Activated CD4-positive, alpha-beta memory T cell treated with anti-CD3 and anti-CD28 coated beads for 36 hours (primary cell): ENCODE results near the gene SART1. TPM values are rescaled to one million over a fixed set of nuclear protein-coding genes. Genes with fewer than 3 reads are reported as not detected.
"Not testable (repeated sequence)": the region's sequence is repeated elsewhere in the genome, so short reads cannot be mapped to it uniquely, and the experiment has no call there.

Experiments
- CTCF ChIA-PET: fragments of 350-600 bp; sonication (Branson Sonifier 250); formaldehyde crosslinking; loops from one replicate; lab custom pipeline; 2021; ENCODE audit warnings: antibody characterized with exemption, inconsistent platforms; lab: Charles Lee
- POLR2A ChIA-PET: fragments of 350-600 bp; sonication (Branson Sonifier 250); formaldehyde crosslinking; loops from one replicate; lab custom pipeline; 2021; ENCODE audit warnings: antibody characterized with exemption; lab: Charles Lee
- DNase-seq: peaks from one replicate; pipeline ENCODE4 v3.0.0-alpha.2; 2020
- H3K27ac Mint-ChIP-seq: one replicate; pipeline ENCODE4 v1.8.0; 2021; ENCODE audit warnings: mixed read lengths
- H3K27me3 Mint-ChIP-seq: one replicate; pipeline ENCODE4 v1.8.0; 2021; ENCODE audit warnings: mixed read lengths
- H3K36me3 Mint-ChIP-seq: one replicate; pipeline ENCODE4 v1.8.0; 2021; ENCODE audit warnings: mixed read lengths
- H3K4me1 Mint-ChIP-seq: one replicate; pipeline ENCODE4 v1.8.0; 2021; ENCODE audit warnings: low read depth, mixed read lengths
- H3K4me3 Mint-ChIP-seq: one replicate; pipeline ENCODE4 v1.8.0; 2021; ENCODE audit warnings: mild to moderate bottlenecking, mixed read lengths
- H3K9me3 Mint-ChIP-seq: one replicate; pipeline ENCODE4 v1.8.0; 2021; ENCODE audit warnings: mixed read lengths
- intact Hi-C: fragments of 100-400 bp; cut with micrococcal nuclease; formaldehyde crosslinking; loops from one replicate; pipeline ENCODE4 v1.15.1; 2023
- total RNA-seq, 2 experiments: library from RNA; stranded (reverse); gene quantifications; one replicate each; pipeline ENCODE4 v1.2.3, GENCODE V29; 2021

The SART1 gene
- total RNA-seq, 2 experiments from 2014 or later: 59.1 to 60.5 TPM

DNA sequence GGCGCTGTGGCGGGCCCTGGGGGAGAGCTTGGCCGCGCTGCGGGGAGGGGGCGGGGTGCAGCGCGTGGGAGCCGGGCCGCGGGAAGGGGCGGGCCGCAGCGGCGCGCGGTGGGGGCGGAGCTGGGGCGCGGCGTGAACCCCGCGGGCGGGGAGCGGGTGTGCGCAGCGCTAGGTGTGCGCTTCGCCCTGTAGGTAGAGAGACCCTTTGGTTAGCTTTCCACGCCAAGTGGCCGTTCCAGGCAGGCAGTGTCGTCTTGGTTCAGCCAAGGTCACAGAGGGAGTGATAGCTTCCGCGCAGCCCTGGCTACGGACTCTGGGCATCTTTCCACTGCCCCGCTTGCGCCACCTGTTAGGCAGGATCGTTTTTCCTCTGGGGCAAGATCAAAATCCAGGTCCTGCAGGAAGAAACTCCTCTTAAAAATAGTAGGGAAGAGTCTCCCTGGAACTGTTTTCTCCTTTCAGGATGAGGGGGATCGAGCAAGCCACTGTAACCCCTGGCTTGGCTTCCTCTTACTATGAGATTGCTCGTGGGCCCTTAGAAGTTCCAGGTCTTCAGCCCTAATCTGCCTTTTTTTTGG, 41.2 kb downstream of the SART1 start:
- Mint-ChIP-seq H3K36me3 (peaks cover 39% of the 10 kb centered on the region), H3K4me3 (peak overlapping the region; percentile 99), H3K4me1 (peaks cover 35% of the 10 kb centered on the region), H3K27me3 (no peaks in the 10 kb centered on the region), H3K9me3 (no peaks in the 10 kb centered on the region), H3K27ac (peak overlapping the region; percentile 99)
- CTCF ChIA-PET: interaction anchor here (0.5 to 1.6 kb wide), 16 partner anchors 11 to 291 kb away, joined by 3 to 11 read pairs (median 4); partner anchors contain the start of genes CCDC85B, CFL1, FIBP and KAT5
- POLR2A ChIA-PET: interaction anchor here (0.6 to 1.4 kb wide), 13 partner anchors 41 to 290 kb away, joined by 3 to 8 read pairs (median 3); partner anchors contain the start of genes CFL1, FIBP, FOSL1 and KAT5
- intact Hi-C loops: loop anchor here (1.0 to 5.0 kb wide), 6 partner anchors 41 to 290 kb away; partner anchors contain the start of genes AP5B1, CFL1, KAT5 and SART1
- no peak for DNase-seq

DNA sequence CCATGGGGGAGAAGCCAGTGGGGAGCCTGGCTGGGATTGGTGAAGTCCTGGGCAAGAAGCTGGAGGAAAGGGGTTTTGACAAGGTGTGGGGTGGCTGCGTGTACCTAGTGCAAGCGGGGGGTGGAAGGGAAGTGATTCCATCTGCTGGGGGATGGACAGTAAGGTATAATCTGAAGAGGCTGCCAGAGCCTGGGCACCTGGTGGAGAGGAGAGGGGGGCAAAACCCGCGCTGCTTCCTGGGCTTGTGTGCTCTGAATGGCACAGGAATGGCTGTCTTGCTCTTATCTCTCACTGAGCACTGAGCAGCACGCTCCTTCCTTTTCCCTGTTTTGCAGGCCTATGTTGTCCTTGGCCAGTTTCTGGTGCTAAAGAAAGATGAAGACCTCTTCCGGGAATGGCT, 41.8 kb downstream of the SART1 start:
- Mint-ChIP-seq H3K27ac (peak overlapping the region; percentile 99), H3K36me3 (peaks cover 37% of the 10 kb centered on the region), H3K4me3 (peak overlapping the region; percentile 99), H3K27me3 (no peaks in the 10 kb centered on the region), H3K9me3 (no peaks in the 10 kb centered on the region), H3K4me1 (peaks cover 35% of the 10 kb centered on the region)
- POLR2A ChIA-PET: interaction anchor here (0.8 to 1.1 kb wide), 5 partner anchors 68 to 253 kb away, joined by 3 to 4 read pairs (median 3); partner anchors contain the start of genes FIBP and PACS1
- no peak for DNase-seq
- intact Hi-C loops: loop anchor here (2.0 to 5.0 kb wide), 2 partner anchors 129 to 222 kb away; partner anchors contain the start of gene AP5B1
- CTCF ChIA-PET: interaction anchor here (1.0 to 1.6 kb wide), 7 partner anchors 20 to 132 kb away, joined by 3 to 9 read pairs (median 5); partner anchors contain the start of genes CCDC85B and SF3B2

GRCh38 chr11:66004186-66004585, 42.7 kb downstream of the SART1 start:
- H3K4me1 Mint-ChIP-seq: peaks cover 32% of the 10 kb centered on the region
- ChIA-PET CTCF (interaction anchor here (0.7 to 1.6 kb wide), 3 partner anchors 18 to 293 kb away, joined by 4 to 7 read pairs (median 5); partner anchors contain the start of gene KAT5), POLR2A (no interaction called here)
- no peak for DNase-seq
- H3K27ac Mint-ChIP-seq: peak overlapping the region; percentile 49
- H3K36me3 Mint-ChIP-seq: peaks cover 28% of the 10 kb centered on the region
- intact Hi-C loops: loop anchor here (5.0 kb wide), 1 partner anchor 128 kb away; no protein-coding TSS in a partner anchor
- H3K4me3 Mint-ChIP-seq: peak overlapping the region; percentile 51
- H3K9me3 Mint-ChIP-seq: no peaks in the 10 kb centered on the region
- no peaks in the 10 kb centered on the region for H3K27me3 Mint-ChIP-seq

DNA sequence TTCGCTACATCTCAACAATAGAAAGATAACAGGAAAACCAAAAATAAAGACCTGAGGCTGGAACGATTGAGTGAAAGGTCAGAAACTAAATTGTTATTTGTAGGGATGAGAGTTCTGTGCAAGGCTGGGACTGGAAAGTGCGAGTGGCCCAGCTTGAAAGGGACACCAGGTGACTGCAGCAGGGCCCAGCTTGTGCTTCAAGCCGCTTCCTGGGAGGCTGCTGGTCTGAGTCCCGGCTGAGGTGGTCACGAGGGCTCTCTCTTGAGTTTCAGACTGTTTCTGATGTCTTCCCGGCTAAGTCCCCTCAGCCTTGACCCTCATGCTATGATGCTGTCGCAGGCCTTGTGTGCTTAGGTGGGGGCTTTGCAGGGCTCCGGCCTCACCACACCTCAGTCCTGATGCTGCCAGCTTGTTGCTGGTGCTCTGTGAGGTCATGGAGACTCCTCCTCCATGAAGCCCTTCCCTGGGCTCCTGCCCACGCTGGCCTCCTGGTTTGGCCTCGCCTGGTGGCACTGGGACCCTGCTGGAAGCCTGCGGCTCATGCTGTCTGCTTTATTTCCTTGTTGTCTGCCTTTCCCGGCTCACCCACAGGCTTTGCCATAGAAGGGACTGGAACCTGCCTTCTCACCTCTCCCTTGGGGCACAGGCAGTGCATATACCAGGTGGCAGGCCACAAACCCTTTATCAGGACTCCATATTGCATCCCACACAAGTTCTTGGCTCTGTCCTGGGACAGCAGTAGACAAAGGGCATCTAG, 44.8 kb downstream of the SART1 start:
- Mint-ChIP-seq H3K36me3 (peaks cover 17% of the 10 kb centered on the region), H3K9me3 (no peaks in the 10 kb centered on the region), H3K27me3 (peaks cover under 1% of the 10 kb centered on the region), H3K4me3 (no peak overlapping the region), H3K27ac (no peak overlapping the region), H3K4me1 (peaks cover 19% of the 10 kb centered on the region)
- ChIA-PET POLR2A (interaction anchor here (1.1 kb wide), 1 partner anchor 286 kb away, joined by 4 read pairs; the partner anchor contains the start of gene RNASEH2C), CTCF (no interaction called here)
- DNase-seq: no peak
- intact Hi-C loops: no loop called here

GRCh38 chr11:66006891-66007176, 45.3 kb downstream of the SART1 start:
- ChIA-PET CTCF (interaction anchor here (1.0 to 2.3 kb wide), 2 partner anchors 38 to 237 kb away, joined by 3 to 10 read pairs; no protein-coding TSS in a partner anchor), POLR2A (no interaction called here)
- no peak for DNase-seq
- Mint-ChIP-seq H3K36me3 (peaks cover 16% of the 10 kb centered on the region), H3K9me3 (no peaks in the 10 kb centered on the region), H3K4me3 (no peak overlapping the region), H3K27me3 (peaks cover 3% of the 10 kb centered on the region), H3K4me1 (peaks cover 19% of the 10 kb centered on the region), H3K27ac (no peak overlapping the region)
- intact Hi-C loops: no loop called here

- peaks cover 7% of the 10 kb centered on the region for H3K27me3 Mint-ChIP-seq
- intact Hi-C loops: no loop called here
- CTCF ChIA-PET: interaction anchor here (1.0 to 2.3 kb wide), 2 partner anchors 37 to 237 kb away, joined by 3 to 10 read pairs; no protein-coding TSS in a partner anchor
- POLR2A ChIA-PET: no interaction called here
- no peak for DNase-seq
- no peaks in the 10 kb centered on the region for H3K9me3 Mint-ChIP-seq
- no peak overlapping the region for H3K27ac Mint-ChIP-seq
- peaks cover 19% of the 10 kb centered on the region for H3K4me1 Mint-ChIP-seq
- H3K36me3 Mint-ChIP-seq: peaks cover 13% of the 10 kb centered on the region
- no peak overlapping the region for H3K4me3 Mint-ChIP-seq
Measured at GRCh38 chr11:66007201-66007634, 45.7 kb downstream of the SART1 start.

- no peak for DNase-seq
- Mint-ChIP-seq H3K9me3 (no peaks in the 10 kb centered on the region), H3K4me1 (peaks cover 14% of the 10 kb centered on the region), H3K27ac (no peak overlapping the region), H3K27me3 (peaks cover 14% of the 10 kb centered on the region), H3K36me3 (peaks cover 13% of the 10 kb centered on the region), H3K4me3 (no peak overlapping the region)
- ChIA-PET CTCF (interaction anchor here (0.7 to 2.3 kb wide), 5 partner anchors 14 to 123 kb away, joined by 3 to 15 read pairs (median 4); partner anchors contain the start of gene SF3B2), POLR2A (no interaction called here)
- intact Hi-C loops: no loop called here
Measured at GRCh38 chr11:66008095-66008467, 46.5 kb downstream of the SART1 start.

DNA sequence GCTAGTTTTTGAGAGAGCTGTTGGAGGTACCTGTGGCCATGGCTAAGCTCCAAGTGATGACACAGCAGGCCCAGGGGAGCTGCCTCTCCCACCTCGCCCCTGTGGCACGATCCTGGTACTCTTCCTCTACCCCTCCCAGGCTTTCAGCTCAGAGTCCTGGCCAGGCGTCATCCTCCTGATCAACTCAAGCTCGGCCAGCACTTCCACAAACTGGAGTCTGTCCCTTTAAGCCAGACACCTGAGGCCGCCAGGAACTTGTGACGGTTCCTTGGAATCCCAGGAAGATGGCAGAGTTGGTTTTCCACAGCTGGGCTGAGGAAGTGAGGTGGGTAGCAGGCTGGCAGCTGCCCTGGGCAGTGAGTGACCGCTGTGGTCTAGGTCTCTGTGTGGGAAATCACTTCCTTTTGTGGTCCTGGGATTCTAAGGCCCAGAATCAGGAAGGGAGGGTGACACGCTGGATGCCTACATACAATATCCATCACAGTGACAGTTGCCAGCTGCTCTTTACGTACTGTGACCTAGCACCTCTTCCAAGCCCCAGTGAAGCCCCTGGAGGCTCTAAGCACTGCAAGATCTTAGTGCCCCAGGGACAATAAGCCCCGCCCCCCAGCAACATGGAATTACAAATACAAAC, 47.1 kb downstream of the SART1 start:
- POLR2A ChIA-PET: no interaction called here

DNA sequence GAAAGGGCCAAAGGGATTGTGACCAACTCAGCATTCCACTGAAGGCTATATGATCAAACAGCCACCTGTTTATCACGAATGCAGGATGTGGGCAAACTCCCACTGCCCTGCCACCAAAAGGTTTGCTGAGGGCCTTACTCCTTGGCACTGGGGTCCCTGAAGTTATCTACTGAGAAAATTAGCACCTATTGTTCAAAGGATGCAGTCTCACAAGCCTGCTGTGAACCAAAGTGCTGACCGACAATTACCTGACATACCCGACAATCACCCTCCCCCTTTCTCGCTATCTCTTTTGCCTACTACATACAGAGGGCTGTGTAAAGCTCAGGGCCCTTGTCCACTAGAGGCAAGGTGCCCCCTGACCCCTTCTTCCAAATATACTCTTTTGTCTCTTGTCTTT, 48.5 kb downstream of the SART1 start:
- H3K27me3 Mint-ChIP-seq: peaks cover 21% of the 10 kb centered on the region
- H3K36me3 Mint-ChIP-seq, DNase-seq, H3K4me3 Mint-ChIP-seq, intact Hi-C loops, H3K27ac Mint-ChIP-seq, H3K9me3 Mint-ChIP-seq, H3K4me1 Mint-ChIP-seq, POLR2A ChIA-PET: not testable (repeated sequence)
- CTCF ChIA-PET: interaction anchor here (1.5 to 4.1 kb wide), 3 partner anchors 12 to 58 kb away, joined by 4 to 21 read pairs (median 15); no protein-coding TSS in a partner anchor

More for the DNA sequence above, 47.1 kb downstream of the SART1 start:
- Mint-ChIP-seq H3K27me3 (peaks cover 19% of the 10 kb centered on the region), H3K4me3 (no peak overlapping the region), H3K9me3 (no peaks in the 10 kb centered on the region), H3K4me1 (peaks cover 9% of the 10 kb centered on the region), H3K36me3 (peaks cover 13% of the 10 kb centered on the region), H3K27ac (no peak overlapping the region)
- CTCF ChIA-PET: interaction anchor here (0.7 to 2.3 kb wide), 6 partner anchors 14 to 124 kb away, joined by 3 to 15 read pairs (median 4); partner anchors contain the start of gene SF3B2
- intact Hi-C loops: no loop called here
- DNase-seq: no peak

DNA sequence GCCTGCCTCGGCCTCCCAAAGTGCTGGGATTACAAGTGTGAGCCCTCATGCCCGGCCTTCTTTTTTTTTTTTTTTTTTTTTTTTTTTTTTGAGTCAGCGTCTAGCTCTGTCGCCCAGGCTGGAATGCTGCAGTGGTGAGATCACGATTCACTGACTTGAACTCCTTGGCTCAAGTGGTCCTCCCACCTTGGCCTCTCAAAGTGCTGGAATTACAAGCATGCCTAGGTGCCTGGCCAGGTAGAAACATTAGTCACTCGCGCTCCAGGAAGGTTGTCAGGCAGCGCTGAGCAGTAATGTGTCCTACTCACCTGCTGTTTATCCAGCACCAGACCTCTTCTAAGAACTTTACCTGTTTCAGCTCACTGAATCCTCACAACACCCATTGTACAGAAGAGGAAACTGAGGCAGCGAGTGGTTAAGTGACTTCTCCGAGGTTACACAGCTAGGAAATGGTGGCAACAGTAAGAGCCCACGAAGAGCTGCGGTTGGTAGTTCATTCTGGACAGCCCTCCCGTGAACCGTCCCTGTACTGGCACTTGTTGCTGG, 49.8 kb downstream of the SART1 start:
- Mint-ChIP-seq H3K27ac (no peak overlapping the region), H3K36me3 (no peaks in the 10 kb centered on the region), H3K4me3 (no peak overlapping the region), H3K4me1 (peaks cover 2% of the 10 kb centered on the region), H3K9me3 (no peaks in the 10 kb centered on the region), H3K27me3 (peaks cover 21% of the 10 kb centered on the region)
- no peak for DNase-seq
- ChIA-PET CTCF (interaction anchor here (0.7 to 4.1 kb wide), 4 partner anchors 11 to 231 kb away, joined by 3 to 21 read pairs (median 6); partner anchors contain the start of gene FIBP), POLR2A (no interaction called here)
- intact Hi-C loops: no loop called here

- Mint-ChIP-seq H3K36me3 (no peaks in the 10 kb centered on the region), H3K4me3 (no peak within 1 kb of the TSS), H3K9me3 (no peaks in the 10 kb centered on the region), H3K27me3 (peaks cover 21% of the 10 kb centered on the region), H3K4me1 (peaks cover 2% of the 10 kb centered on the region), H3K27ac (no peak within 1 kb of the TSS)
- CTCF ChIA-PET: interaction anchor here (0.7 to 4.1 kb wide), 4 partner anchors 11 to 232 kb away, joined by 3 to 21 read pairs (median 6); partner anchors contain the start of gene FIBP
- intact Hi-C loops: no loop called here
- POLR2A ChIA-PET: no interaction called here
- no peak for DNase-seq
Measured at GRCh38 chr11:66011785-66012303, 50.3 kb downstream of the SART1 start, which contains the start of gene CST6. Gene CST6, plus strand, starts transcription at chr11:66012008. Its CDS starts 37 bp downstream, at chr11:66012045.
